ENCODE data around the gene ZNF462. TPM values are rescaled to one million over a fixed set of nuclear protein-coding genes. Genes with fewer than 3 reads are reported as not detected.

The ZNF462 gene
- total RNA-seq, 4 donors from 2014 or later, result 24.5 to 38.6 (median 34.6) TPM

DNA sequence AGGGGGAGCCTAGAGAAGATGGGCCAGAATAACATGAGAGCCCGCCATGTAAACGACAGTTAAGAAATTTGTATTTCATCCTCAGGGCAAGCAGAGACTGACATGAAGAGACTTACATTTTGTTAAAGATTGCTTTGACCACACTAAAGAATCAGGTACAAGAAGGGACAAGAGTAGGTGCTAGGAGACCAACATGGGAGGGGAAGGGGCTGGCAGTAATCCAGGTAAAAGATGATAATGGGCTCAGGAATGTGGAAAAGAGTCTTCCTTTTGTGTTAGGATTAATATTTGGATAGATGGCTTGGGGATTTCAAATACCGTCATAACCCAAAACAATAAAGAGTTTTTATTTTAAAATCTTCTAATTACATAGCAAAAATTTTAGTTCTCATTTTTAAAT lies 137.3 kb downstream of the ZNF462 start:
- intact Hi-C loops (cut with DNase I), result no loop called here
- Histone ChIP-seq H3K36me3 (peaks cover 3 to 33% (median 15%) of the 10 kb centered on the region in 4 donors), H3K9me3 (no peaks in the 10 kb centered on the region), H3K27me3 (no peaks in the 10 kb centered on the region), H3K27ac (replicated peaks in 1 of 4) (no peak overlapping the region), H3K4me3 (no peak overlapping the region), H3K4me1 (peaks cover 0 to 10% (median 2%) of the 10 kb centered on the region in 4 donors)
- TF ChIP-seq EP300 (IDR thresholded peaks at IDR 0.05), result no peak
- DNase-seq (ENCODE audit: extremely low spot score), result no peak
- 91% methylated on average over 3 of the region's 3 CpGs for WGBS

DNA sequence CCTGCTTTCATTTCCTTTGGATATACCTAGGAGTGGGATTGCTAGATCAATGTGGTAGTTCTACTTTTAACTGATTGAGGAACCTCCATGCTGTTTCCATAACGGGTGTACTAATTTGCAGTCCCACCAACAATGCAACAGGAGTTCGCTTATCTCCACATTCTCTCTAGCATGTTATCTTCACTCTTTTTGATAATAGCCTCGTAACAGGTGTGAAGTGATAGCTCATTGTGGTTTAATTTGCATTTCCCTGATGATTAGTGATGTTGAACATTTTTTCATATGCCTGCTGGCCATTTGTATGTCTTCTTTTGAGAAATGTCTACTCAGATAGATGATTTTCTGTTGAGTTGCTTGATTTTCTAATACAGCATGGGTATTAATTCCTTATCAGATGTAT lies 142.2 kb downstream of the ZNF462 start:
- Histone ChIP-seq H3K27ac (replicated peaks in 1 of 4) (no peak overlapping the region), H3K36me3 (peaks cover 8 to 52% (median 29%) of the 10 kb centered on the region in 4 donors), H3K9me3 (no peaks in the 10 kb centered on the region), H3K4me3 (no peak overlapping the region), H3K27me3 (no peaks in the 10 kb centered on the region), H3K4me1 (peaks cover 0 to 10% (median 2%) of the 10 kb centered on the region in 4 donors)
- TF ChIP-seq EP300 (IDR thresholded peaks at IDR 0.05) (no peak), CTCF (IDR thresholded peaks at IDR 0.05) (no peak), POLR2A (IDR thresholded peaks at IDR 0.05; ENCODE audit: low read depth) (no peak), POLR2AphosphoS5 (IDR thresholded peaks at IDR 0.05) (no peak)
- no peak for DNase-seq (ENCODE audit: extremely low spot score)
- intact Hi-C loops (cut with DNase I), result no loop called here
- 97% methylated on average over 3 of the region's 3 CpGs for WGBS

DNA sequence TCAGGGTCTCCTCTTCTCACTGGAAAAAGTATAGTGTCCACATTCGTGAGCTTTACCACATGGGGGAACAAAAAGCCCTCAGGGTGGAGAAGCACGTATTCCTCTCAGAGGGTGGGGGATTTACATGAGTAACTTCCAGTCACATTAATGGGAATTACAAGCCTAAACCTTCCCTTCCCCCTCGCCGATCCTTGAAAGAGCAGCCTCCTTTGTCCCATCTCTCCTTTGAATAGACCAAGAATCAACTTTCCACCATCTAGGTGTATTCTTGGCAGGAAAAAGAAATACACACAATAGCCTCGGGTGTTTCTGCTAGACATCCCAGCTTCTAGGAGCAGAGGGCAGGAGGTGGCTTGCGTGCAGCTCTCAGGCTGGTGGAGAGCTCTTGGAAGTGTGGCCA lies 144.4 kb downstream of the ZNF462 start:
- intact Hi-C loops (cut with DNase I), result no loop called here
- peaks cover 19 to 68% (median 46%) of the 10 kb centered on the region in 4 donors for H3K36me3 ChIP-seq
- no peak for TF ChIP-seq POLR2A (IDR thresholded peaks at IDR 0.05; ENCODE audit: low read depth)
- TF ChIP-seq POLR2AphosphoS5 (IDR thresholded peaks at IDR 0.05), result no peak
- TF ChIP-seq CTCF (IDR thresholded peaks at IDR 0.05), result no peak
- no peak for TF ChIP-seq EP300 (IDR thresholded peaks at IDR 0.05)
- no peak overlapping the region for H3K4me3 ChIP-seq
- H3K4me1 ChIP-seq, result no peaks in the 10 kb centered on the region
- H3K9me3 ChIP-seq, result no peaks in the 10 kb centered on the region
- WGBS, result 86% methylated on average over 6 of the region's 6 CpGs
- H3K27ac ChIP-seq (replicated peaks in 1 of 4), result no peak overlapping the region
- no peaks in the 10 kb centered on the region for H3K27me3 ChIP-seq
- no peak for DNase-seq (ENCODE audit: extremely low spot score)

- intact Hi-C loops (cut with DNase I), result no loop called here
- Histone ChIP-seq H3K4me1 (no peaks in the 10 kb centered on the region), H3K36me3 (peaks cover 18 to 63% (median 44%) of the 10 kb centered on the region in 4 donors), H3K9me3 (no peaks in the 10 kb centered on the region), H3K27me3 (no peaks in the 10 kb centered on the region), H3K4me3 (no peak overlapping the region), H3K27ac (replicated peaks in 1 of 4) (no peak overlapping the region)
- WGBS, result 90% methylated on average over 3 of the region's 3 CpGs
- DNase-seq (ENCODE audit: extremely low spot score), result no peak
- TF ChIP-seq CTCF (IDR thresholded peaks at IDR 0.05) (no peak), POLR2A (IDR thresholded peaks at IDR 0.05; ENCODE audit: low read depth) (no peak), POLR2AphosphoS5 (IDR thresholded peaks at IDR 0.05) (no peak)
Observed at GRCh38 chr9:107008011-107008410, 145.0 kb downstream of the ZNF462 start.

- H3K4me1 ChIP-seq, result no peaks in the 10 kb centered on the region
- no peak overlapping the region for H3K4me3 ChIP-seq
- no peaks in the 10 kb centered on the region for H3K27me3 ChIP-seq
- WGBS, result 94% methylated on average over 6 of the region's 6 CpGs
- no peaks in the 10 kb centered on the region for H3K9me3 ChIP-seq
- intact Hi-C loops (cut with DNase I), result no loop called here
- DNase-seq (ENCODE audit: extremely low spot score), result no peak
- TF ChIP-seq EP300 (IDR thresholded peaks at IDR 0.05), result no peak
- TF ChIP-seq POLR2AphosphoS5 (IDR thresholded peaks at IDR 0.05), result no peak
- TF ChIP-seq CTCF (IDR thresholded peaks at IDR 0.05), result no peak
- TF ChIP-seq POLR2A (IDR thresholded peaks at IDR 0.05; ENCODE audit: low read depth), result no peak
- H3K27ac ChIP-seq (replicated peaks in 1 of 4), result no peak overlapping the region
- H3K36me3 ChIP-seq, result peaks cover 15 to 59% (median 39%) of the 10 kb centered on the region in 4 donors
Observed at GRCh38 chr9:107008447-107008846, 145.5 kb downstream of the ZNF462 start.

Data from esophagus muscularis mucosa (tissue), 4 donors.